Small intestine (tissue), 7 donors: ENCODE results near the gene SPACA7. TPM values are rescaled to one million over a fixed set of nuclear protein-coding genes. Genes with fewer than 3 reads are reported as not detected.
"Not testable (repeated sequence)": the region's sequence is repeated elsewhere in the genome, so short reads cannot be mapped to it uniquely, and the experiment has no call there.

ENCODE experiments used
- DNase-seq, 2 donors: peaks; one replicate each; pipeline versions ENCODE4 v3.0.0 to v3.0.0-alpha.2; 2013
- FAIRE-seq: peaks from 2 replicates; lab custom pipeline; 2012; peaks lifted over from hg19 to GRCh38; lab: Jason Lieb, UNC
- H3K27ac ChIP-seq, 3 donors: one replicate each; pipeline ENCODE4 v1.5.1; 2013; ENCODE audit warnings: low read length in 2 of 3, mild to moderate bottlenecking in 2 of 3, control low read depth in 1 of 3, inconsistent platforms in 1 of 3, low read depth in 1 of 3, moderate library complexity in 1 of 3
- H3K27me3 ChIP-seq, 3 donors: one replicate each; pipeline ENCODE4 v1.6.1; 2013; ENCODE audit warnings: low read length in 3 of 3, inconsistent platforms in 1 of 3; ENCODE audit not compliant: control insufficient read depth in 3 of 3, insufficient read depth in 3 of 3
- H3K36me3 ChIP-seq, 3 donors: one replicate each; pipeline ENCODE4 v1.6.1; 2013; ENCODE audit warnings: low read length in 3 of 3, inconsistent platforms in 1 of 3, low read depth in 1 of 3, mild to moderate bottlenecking in 1 of 3, moderate library complexity in 1 of 3; ENCODE audit not compliant: control insufficient read depth in 3 of 3, insufficient read depth in 2 of 3
- H3K4me1 ChIP-seq, 3 donors: one replicate each; pipeline ENCODE4 v1.6.1; 2013; ENCODE audit warnings: low read length in 2 of 3, inconsistent platforms in 1 of 3, low read depth in 1 of 3, mild to moderate bottlenecking in 1 of 3, moderate library complexity in 1 of 3; ENCODE audit not compliant: control insufficient read depth in 3 of 3, insufficient read depth in 2 of 3
- H3K4me3 ChIP-seq, 3 donors: one replicate each; pipeline ENCODE4 v1.5.1; 2013; ENCODE audit warnings: low read length in 3 of 3, control low read depth in 1 of 3, inconsistent platforms in 1 of 3, low read depth in 1 of 3, mild to moderate bottlenecking in 1 of 3, moderate library complexity in 1 of 3
- H3K9me3 ChIP-seq, 2 donors: one replicate each; pipeline ENCODE4 v1.6.1; 2013; ENCODE audit warnings: low read depth in 1 of 2, low read length in 1 of 2; ENCODE audit not compliant: control insufficient read depth in 2 of 2, insufficient read depth in 1 of 2
- WGBS, 3 donors: extraction: QIAGEN DNeasy Blood & Tissue Kit; methylation state at CpG; one replicate each; pipeline ENCODE4 v1.1.7; 2013; 5-methylcytosine and 5-hydroxymethylcytosine counted together
- polyA plus RNA-seq, 4 donors: library from polyadenylated mRNA; stranded (reverse) in 3 of 4; unstranded in 1 of 4; fragments of 200-250 nt in 3 of 4; fragments of 120-200 nt in 1 of 4; gene quantifications; one replicate each; pipeline versions ENCODE4 v1.2.1 to v1.2.3, GENCODE V29; 2013
- donor health status: healthy with polysubstance abuse.
- donor health status: control.
- donor health status: control.
- donor health status: Bipolar disorder and iron deficiency.
- donor health status: healthy.

SPACA7 gene
- polyA plus RNA-seq, 4 donors = not detected

GRCh38 chr13:112417079-112417478 lies 40.9 kb downstream of the SPACA7 start:
- H3K36me3 ChIP-seq = no peaks in the 10 kb centered on the region

GRCh38 chr13:112424098-112424497 lies 47.9 kb downstream of the SPACA7 start:
- FAIRE-seq = no peak
- WGBS, 3 donors = 81 to 88% (median 83%) methylated on average over 14 of the region's 14 CpGs
- Histone ChIP-seq H3K27me3 (no peaks in the 10 kb centered on the region), H3K4me3 (no peak overlapping the region), H3K36me3 (no peaks in the 10 kb centered on the region), H3K27ac (no peak overlapping the region), H3K4me1 (no peaks in the 10 kb centered on the region), H3K9me3 (peaks cover 0 to 20% of the 10 kb centered on the region in 2 donors)
- no peak for DNase-seq

More at GRCh38 chr13:112417079-112417478, 40.9 kb downstream of the SPACA7 start:
- no peak for DNase-seq
- Histone ChIP-seq H3K27ac (no peak overlapping the region), H3K27me3 (no peaks in the 10 kb centered on the region), H3K4me1 (no peaks in the 10 kb centered on the region), H3K9me3 (peaks cover 0 to 12% of the 10 kb centered on the region in 2 donors), H3K4me3 (no peak overlapping the region)
- no peak for FAIRE-seq

GRCh38 chr13:112428704-112429103 lies 52.5 kb downstream of the SPACA7 start:
- Histone ChIP-seq H3K9me3 (peaks cover 0 to 17% of the 10 kb centered on the region in 2 donors), H3K36me3 (no peaks in the 10 kb centered on the region), H3K27me3 (peaks cover 0 to 6% (median 0%) of the 10 kb centered on the region in 3 donors), H3K4me3 (no peak overlapping the region), H3K4me1 (no peaks in the 10 kb centered on the region), H3K27ac (no peak overlapping the region)
- FAIRE-seq = no peak
- no peak for DNase-seq

- Histone ChIP-seq H3K27me3 (peaks cover 0 to 8% (median 0%) of the 10 kb centered on the region in 3 donors), H3K4me1 (no peaks in the 10 kb centered on the region), H3K4me3 (no peak overlapping the region), H3K36me3 (no peaks in the 10 kb centered on the region), H3K9me3 (peaks cover 0 to 9% of the 10 kb centered on the region in 2 donors), H3K27ac (no peak overlapping the region)
- DNase-seq (no peak), FAIRE-seq (no peak)
- WGBS, 3 donors = 71 to 74% (median 72%) methylated on average over 5 of the region's 5 CpGs
These were observed 55.6 kb downstream of the SPACA7 start for GRCh38 chr13:112431734-112432133.

GRCh38 chr13:112432734-112433133 lies 56.6 kb downstream of the SPACA7 start:
- H3K36me3 ChIP-seq, H3K9me3 ChIP-seq, H3K27ac ChIP-seq, H3K4me1 ChIP-seq, FAIRE-seq, H3K4me3 ChIP-seq, H3K27me3 ChIP-seq, DNase-seq: not testable (repeated sequence)
- 40 to 75% (median 58%) methylated on average over 3 to 5 of the region's 5 CpGs for WGBS, 3 donors

GRCh38 chr13:112433517-112433916 lies 57.4 kb downstream of the SPACA7 start:
- FAIRE-seq, H3K36me3 ChIP-seq, H3K27me3 ChIP-seq, H3K4me3 ChIP-seq, H3K9me3 ChIP-seq, H3K27ac ChIP-seq, H3K4me1 ChIP-seq, DNase-seq: not testable (repeated sequence)
- 90 to 91% (median 90%) methylated on average over 16 of the region's 16 CpGs for whole genome bisulfite sequencing, 3 donors

GRCh38 chr13:112434032-112434431 lies 57.9 kb downstream of the SPACA7 start:
- no peak overlapping the region for H3K27ac ChIP-seq
- peaks cover 0 to 8% (median 0%) of the 10 kb centered on the region in 3 donors for H3K27me3 ChIP-seq
- no peaks in the 10 kb centered on the region for H3K4me1 ChIP-seq
- H3K36me3 ChIP-seq = no peaks in the 10 kb centered on the region
- DNase-seq = no peak
- peaks cover 0 to 4% of the 10 kb centered on the region in 2 donors for H3K9me3 ChIP-seq
- H3K4me3 ChIP-seq = no peak overlapping the region
- FAIRE-seq = no peak
- WGBS, 3 donors = 87 to 92% (median 89%) methylated on average over 11 to 13 of the region's 13 CpGs

GRCh38 chr13:112434937-112435523 lies 58.9 kb downstream of the SPACA7 start:
- no peak overlapping the region for H3K4me3 ChIP-seq
- DNase-seq = no peak
- WGBS, 3 donors = 82 to 84% (median 82%) methylated on average over 12 of the region's 12 CpGs
- no peak for FAIRE-seq
- H3K27me3 ChIP-seq = peaks cover 0 to 6% (median 0%) of the 10 kb centered on the region in 3 donors
- peaks cover 0 to 2% of the 10 kb centered on the region in 2 donors for H3K9me3 ChIP-seq
- no peaks in the 10 kb centered on the region for H3K36me3 ChIP-seq
- no peaks in the 10 kb centered on the region for H3K4me1 ChIP-seq
- H3K27ac ChIP-seq = no peak overlapping the region

GRCh38 chr13:112435973-112436372 lies 59.8 kb downstream of the SPACA7 start:
- DNase-seq (no peak), FAIRE-seq (no peak)
- Histone ChIP-seq H3K9me3 (no peaks in the 10 kb centered on the region), H3K4me3 (no peak overlapping the region), H3K27me3 (peaks cover 0 to 4% (median 0%) of the 10 kb centered on the region in 3 donors), H3K4me1 (no peaks in the 10 kb centered on the region), H3K36me3 (no peaks in the 10 kb centered on the region), H3K27ac (no peak overlapping the region)
- 82 to 85% (median 83%) methylated on average over 9 of the region's 9 CpGs for WGBS, 3 donors
